Esophagus muscularis mucosa (tissue), 3 donors: ENCODE data around the gene ANKRD28.

Source experiments
- CTCF ChIP-seq, 3 experiments: fragments of 200-600 bp in 2 of 3; fragments of 450-650 bp in 1 of 3; sonication (generic) in 2 of 3; IDR thresholded peaks; one replicate each; pipeline ENCODE4 v1.5.1; 2017 to 2019; ENCODE audit warnings: antibody characterized with exemption in 3 of 3, mild to moderate bottlenecking in 2 of 3, moderate library complexity in 1 of 3
- POLR2A ChIP-seq: fragments of 450-650 bp; IDR thresholded peaks from one replicate; pipeline ENCODE4 v1.6.1; 2017; ENCODE audit warnings: antibody characterized with exemption, moderate library complexity, mild to moderate bottlenecking, low read depth
- POLR2AphosphoS5 ChIP-seq, 2 donors: sonication (generic); formaldehyde crosslinking; IDR thresholded peaks; one replicate each; pipeline ENCODE4 v1.6.1; 2017; ENCODE audit warnings: antibody characterized with exemption in 2 of 2

GRCh38 chr3:15623535-15624440, 174.0 kb downstream of the ANKRD28 start:
- no peak for TF ChIP-seq CTCF (IDR thresholded peaks at IDR 0.05)
- TF ChIP-seq POLR2A: no peak
- TF ChIP-seq POLR2AphosphoS5 (IDR thresholded peaks at IDR 0.05): no peak
